Colonic mucosa (tissue), 4 donors: Measurements from ENCODE around the gene APLF. TPM values are rescaled to one million over a fixed set of nuclear protein-coding genes. Genes with fewer than 3 reads are reported as not detected.

Experiments used
- DNase-seq: peaks from one replicate; pipeline ENCODE4 v3.0.0-alpha.2; 2020
- H3K27ac ChIP-seq: fragments of 200-600 bp; one replicate; pipeline ENCODE4 v1.8.0; 2021
- H3K27me3 ChIP-seq: fragments of 200-600 bp; one replicate; pipeline ENCODE4 v1.8.0; 2021
- H3K36me3 ChIP-seq: fragments of 200-600 bp; one replicate; pipeline ENCODE4 v1.8.0; 2021
- H3K4me1 ChIP-seq: fragments of 200-600 bp; one replicate; pipeline ENCODE4 v1.8.0; 2021; ENCODE audit warnings: mild to moderate bottlenecking
- H3K4me3 ChIP-seq: fragments of 200-600 bp; one replicate; pipeline ENCODE4 v1.8.0; 2021
- H3K9ac ChIP-seq, 2 donors: one replicate each; pipeline ENCODE4 v1.7.0; 2013; ENCODE audit warnings: control low read depth in 2 of 2, low read depth in 2 of 2, low read length in 2 of 2
- H3K9me3 ChIP-seq: fragments of 200-600 bp; one replicate; pipeline ENCODE4 v1.8.0; 2021
- intact Hi-C: fragments of 100-400 bp; cut with DNase I; formaldehyde crosslinking; loops from one replicate; pipeline ENCODE4 v1.14.1; 2022
- total RNA-seq, 2 donors: library from RNA; stranded (reverse); fragmentation: NEBNext Ultra II Directional in 1 of 2; extraction: Animal tissue kit (Norgen Biotek cat#: 25700) in 1 of 2; gene quantifications; one replicate each; pipeline ENCODE4 v1.2.1, GENCODE V29; 2021
- TF ChIP-seq, protein P1 (sequence below): fragments of 200-600 bp; IDR thresholded peaks from one replicate; pipeline ENCODE4 v1.8.0; 2022; ENCODE audit warnings: antibody characterized with exemption, mild to moderate bottlenecking
- donor health status: healthy.
- donor health status: DM: no; HTN: no; CAD: no.
- donor health status: DM: no; HTN: no; CAD: no.

Gene APLF
- total RNA-seq, 2 donors from 2014 or later, result 0.96 to 2.6 TPM

DNA sequence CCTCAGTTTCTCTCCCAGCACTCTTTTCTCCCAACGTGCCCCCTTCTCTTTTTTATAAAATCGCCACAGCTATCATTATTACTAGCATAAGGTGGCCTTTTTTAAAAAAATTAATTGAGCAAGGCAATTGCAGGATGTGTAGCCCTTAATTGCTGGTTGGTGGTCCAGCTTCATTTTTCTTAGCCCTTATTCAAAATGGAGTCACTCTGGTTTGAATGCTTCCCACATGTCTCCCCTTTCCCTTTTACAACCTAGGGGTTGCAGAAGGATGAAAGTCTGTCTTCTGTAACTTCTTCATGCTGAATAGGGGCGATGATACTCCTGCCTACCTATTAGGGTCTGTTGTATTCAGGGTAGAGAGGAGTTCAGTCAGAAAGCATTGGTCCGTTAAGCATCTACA, 139.4 kb downstream of the APLF start:
- no peaks in the 10 kb centered on the region for H3K36me3 ChIP-seq
- DNase-seq, result no peak
- H3K4me1 ChIP-seq, result no peaks in the 10 kb centered on the region
- intact Hi-C loops, result no loop called here
- H3K27me3 ChIP-seq, result no peaks in the 10 kb centered on the region
- no peaks in the 10 kb centered on the region for H3K9me3 ChIP-seq
- H3K27ac ChIP-seq, result no peak overlapping the region
- no peak overlapping the region for H3K4me3 ChIP-seq
- H3K9ac ChIP-seq, result no peak overlapping the region
- TF ChIP-seq, protein P1, sequence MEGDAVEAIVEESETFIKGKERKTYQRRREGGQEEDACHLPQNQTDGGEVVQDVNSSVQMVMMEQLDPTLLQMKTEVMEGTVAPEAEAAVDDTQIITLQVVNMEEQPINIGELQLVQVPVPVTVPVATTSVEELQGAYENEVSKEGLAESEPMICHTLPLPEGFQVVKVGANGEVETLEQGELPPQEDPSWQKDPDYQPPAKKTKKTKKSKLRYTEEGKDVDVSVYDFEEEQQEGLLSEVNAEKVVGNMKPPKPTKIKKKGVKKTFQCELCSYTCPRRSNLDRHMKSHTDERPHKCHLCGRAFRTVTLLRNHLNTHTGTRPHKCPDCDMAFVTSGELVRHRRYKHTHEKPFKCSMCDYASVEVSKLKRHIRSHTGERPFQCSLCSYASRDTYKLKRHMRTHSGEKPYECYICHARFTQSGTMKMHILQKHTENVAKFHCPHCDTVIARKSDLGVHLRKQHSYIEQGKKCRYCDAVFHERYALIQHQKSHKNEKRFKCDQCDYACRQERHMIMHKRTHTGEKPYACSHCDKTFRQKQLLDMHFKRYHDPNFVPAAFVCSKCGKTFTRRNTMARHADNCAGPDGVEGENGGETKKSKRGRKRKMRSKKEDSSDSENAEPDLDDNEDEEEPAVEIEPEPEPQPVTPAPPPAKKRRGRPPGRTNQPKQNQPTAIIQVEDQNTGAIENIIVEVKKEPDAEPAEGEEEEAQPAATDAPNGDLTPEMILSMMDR, result no peak

DNA sequence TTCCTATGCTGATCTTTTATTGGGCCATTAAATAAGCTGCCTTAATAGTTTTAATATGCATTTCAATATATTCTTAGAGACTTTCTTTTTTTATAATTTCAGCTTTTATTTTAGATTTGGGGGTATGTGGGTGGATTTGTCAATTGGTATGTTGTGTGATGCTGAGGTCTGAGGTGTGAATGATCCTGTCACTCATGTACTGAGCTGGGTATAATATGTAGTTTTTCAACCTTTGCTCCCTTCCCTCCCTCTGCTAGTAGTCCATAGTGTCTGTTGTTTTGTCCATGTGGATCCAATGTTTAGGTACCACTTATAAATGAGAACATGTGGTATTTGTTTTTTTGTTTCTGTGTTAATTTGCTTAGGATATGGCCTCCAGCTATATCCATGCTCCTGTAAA, 140.5 kb downstream of the APLF start:
- TF ChIP-seq, protein P1, result no peak
- DNase-seq, result no peak
- Histone ChIP-seq H3K36me3 (no peaks in the 10 kb centered on the region), H3K9ac (no peak overlapping the region), H3K4me3 (no peak overlapping the region), H3K9me3 (no peaks in the 10 kb centered on the region), H3K27me3 (no peaks in the 10 kb centered on the region), H3K27ac (no peak overlapping the region), H3K4me1 (no peaks in the 10 kb centered on the region)
- intact Hi-C loops, result no loop called here

DNA sequence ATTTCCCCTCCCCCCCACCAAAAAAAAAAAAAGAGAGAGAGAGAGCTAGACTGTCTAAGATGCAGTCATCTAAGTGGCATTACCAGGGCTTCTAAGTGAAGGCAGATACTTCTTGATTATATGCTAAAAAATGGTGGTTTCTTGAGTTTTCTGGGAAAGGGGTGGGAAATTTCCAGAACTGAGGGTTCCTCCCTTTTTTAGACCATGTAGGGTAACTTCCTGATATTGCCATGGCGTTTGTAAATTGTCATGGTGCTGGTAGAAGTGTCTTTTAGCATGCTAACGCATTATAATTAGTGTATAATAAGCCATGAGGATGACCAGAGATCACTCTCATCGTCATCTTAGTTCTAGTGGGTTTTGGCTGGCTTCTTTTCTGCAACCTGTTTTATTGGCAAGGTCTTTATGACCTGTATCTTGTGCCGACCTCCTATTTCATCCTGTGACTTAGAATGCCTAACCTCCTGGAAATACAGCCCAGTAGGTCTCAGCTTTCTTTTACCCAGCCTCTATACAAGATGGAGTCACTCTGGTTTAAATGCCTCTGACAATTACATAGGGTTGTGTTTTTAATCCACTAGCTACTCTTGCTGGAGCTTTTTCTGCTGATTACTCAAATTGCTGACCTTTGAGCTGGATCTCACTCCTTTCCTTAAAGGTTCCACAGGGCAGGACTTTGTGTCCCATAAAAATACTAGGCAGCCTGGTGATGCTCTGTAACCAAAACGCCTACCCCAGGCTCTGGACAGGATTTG, 145.6 kb downstream of the APLF start:
- DNase-seq, result no peak
- H3K36me3 ChIP-seq, result no peaks in the 10 kb centered on the region
- no peak overlapping the region for H3K27ac ChIP-seq
- intact Hi-C loops, result no loop called here
- no peak overlapping the region for H3K9ac ChIP-seq
- TF ChIP-seq, protein P1, result no peak
- no peaks in the 10 kb centered on the region for H3K4me1 ChIP-seq
- H3K27me3 ChIP-seq, result no peaks in the 10 kb centered on the region
- no peaks in the 10 kb centered on the region for H3K9me3 ChIP-seq
- no peak overlapping the region for H3K4me3 ChIP-seq

DNA sequence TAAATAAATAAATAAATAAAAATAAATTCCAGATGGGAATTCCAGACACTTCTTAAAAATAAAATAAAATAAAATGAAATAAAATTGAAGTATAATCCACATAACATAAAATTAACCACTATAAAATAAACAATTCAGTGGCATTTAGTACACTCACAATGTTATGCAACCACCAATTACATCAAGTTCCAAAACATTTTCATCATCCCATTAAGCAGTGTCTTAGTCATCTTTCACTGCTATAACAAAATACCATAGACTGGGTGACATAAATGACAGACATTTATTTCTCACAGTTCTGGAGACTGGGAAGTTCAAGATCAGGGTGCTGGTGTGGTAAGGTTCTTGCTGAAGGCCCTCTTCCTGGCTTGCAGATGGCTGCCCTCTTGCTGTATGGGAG, 153.4 kb downstream of the APLF start:
- no peaks in the 10 kb centered on the region for H3K4me1 ChIP-seq
- H3K9ac ChIP-seq, result no peak overlapping the region
- no peak for DNase-seq
- intact Hi-C loops, result no loop called here
- no peaks in the 10 kb centered on the region for H3K27me3 ChIP-seq
- no peaks in the 10 kb centered on the region for H3K9me3 ChIP-seq
- TF ChIP-seq, protein P1, result no peak
- no peak overlapping the region for H3K27ac ChIP-seq
- H3K36me3 ChIP-seq, result no peaks in the 10 kb centered on the region
- H3K4me3 ChIP-seq, result no peak overlapping the region

DNA sequence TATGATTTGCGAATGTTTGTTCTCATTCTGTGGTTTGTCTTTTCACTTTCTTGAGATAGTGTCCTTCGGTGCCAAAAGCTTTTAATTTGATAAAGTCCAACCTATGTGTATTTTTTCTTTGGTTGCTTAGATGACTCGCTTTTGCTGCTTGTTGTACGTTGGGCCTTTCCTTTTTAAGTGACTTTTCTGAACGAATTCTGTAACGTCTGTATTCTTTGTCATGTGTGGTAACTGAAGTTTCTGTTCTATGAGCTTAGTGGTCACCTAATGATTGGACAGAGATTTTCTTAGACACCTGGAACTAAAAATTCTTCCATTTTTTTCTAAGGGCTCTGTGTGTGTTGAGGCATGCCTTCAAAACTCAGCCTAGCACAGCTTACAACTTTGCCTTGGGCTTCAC, 156.4 kb downstream of the APLF start:
- TF ChIP-seq, protein P1, result no peak
- Histone ChIP-seq H3K9me3 (no peaks in the 10 kb centered on the region), H3K4me3 (no peak overlapping the region), H3K9ac (no peak overlapping the region), H3K36me3 (no peaks in the 10 kb centered on the region), H3K4me1 (no peaks in the 10 kb centered on the region), H3K27ac (no peak overlapping the region), H3K27me3 (no peaks in the 10 kb centered on the region)
- intact Hi-C loops, result no loop called here
- DNase-seq, result no peak
